ENCODE results near the gene SLC38A5.

SLC38A5 gene

DNA sequence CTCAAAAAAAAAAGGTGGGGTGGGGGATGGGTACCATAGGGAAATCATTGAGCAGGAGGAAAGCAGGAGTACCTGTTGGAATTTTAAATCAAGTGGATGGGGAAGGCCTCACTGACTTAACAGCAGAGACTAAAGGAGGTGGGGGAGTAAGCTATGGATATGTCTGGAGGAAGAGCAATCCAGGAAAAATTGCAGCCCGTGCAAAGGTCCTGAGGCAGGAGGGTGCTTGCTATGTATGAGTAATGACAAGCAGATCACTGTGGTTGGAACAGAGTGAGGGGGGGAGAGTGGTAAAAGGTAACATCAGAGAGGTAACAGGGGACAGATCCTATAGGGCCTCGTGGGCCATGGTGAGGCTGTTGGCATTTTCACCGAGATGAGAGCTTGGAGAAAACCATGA, 10.1 kb upstream of the SLC38A5 start:
- H3K27ac Mint-ChIP-seq = no peak overlapping the region
- H3K9me3 Mint-ChIP-seq = peaks cover 57% of the 10 kb centered on the region
- H3K4me3 Mint-ChIP-seq = no peak overlapping the region
- peaks cover 21% of the 10 kb centered on the region for H3K4me1 Mint-ChIP-seq
- DNase-seq = no peak
- H3K27me3 Mint-ChIP-seq (ENCODE audit: low read depth, poor library complexity) = peaks cover 5% of the 10 kb centered on the region
- TF ChIP-seq, protein P1, sequence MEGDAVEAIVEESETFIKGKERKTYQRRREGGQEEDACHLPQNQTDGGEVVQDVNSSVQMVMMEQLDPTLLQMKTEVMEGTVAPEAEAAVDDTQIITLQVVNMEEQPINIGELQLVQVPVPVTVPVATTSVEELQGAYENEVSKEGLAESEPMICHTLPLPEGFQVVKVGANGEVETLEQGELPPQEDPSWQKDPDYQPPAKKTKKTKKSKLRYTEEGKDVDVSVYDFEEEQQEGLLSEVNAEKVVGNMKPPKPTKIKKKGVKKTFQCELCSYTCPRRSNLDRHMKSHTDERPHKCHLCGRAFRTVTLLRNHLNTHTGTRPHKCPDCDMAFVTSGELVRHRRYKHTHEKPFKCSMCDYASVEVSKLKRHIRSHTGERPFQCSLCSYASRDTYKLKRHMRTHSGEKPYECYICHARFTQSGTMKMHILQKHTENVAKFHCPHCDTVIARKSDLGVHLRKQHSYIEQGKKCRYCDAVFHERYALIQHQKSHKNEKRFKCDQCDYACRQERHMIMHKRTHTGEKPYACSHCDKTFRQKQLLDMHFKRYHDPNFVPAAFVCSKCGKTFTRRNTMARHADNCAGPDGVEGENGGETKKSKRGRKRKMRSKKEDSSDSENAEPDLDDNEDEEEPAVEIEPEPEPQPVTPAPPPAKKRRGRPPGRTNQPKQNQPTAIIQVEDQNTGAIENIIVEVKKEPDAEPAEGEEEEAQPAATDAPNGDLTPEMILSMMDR (IDR thresholded peaks at IDR 0.05) = no peak
- H3K36me3 Mint-ChIP-seq (ENCODE audit: low read depth) = peaks cover 4% of the 10 kb centered on the region

DNA sequence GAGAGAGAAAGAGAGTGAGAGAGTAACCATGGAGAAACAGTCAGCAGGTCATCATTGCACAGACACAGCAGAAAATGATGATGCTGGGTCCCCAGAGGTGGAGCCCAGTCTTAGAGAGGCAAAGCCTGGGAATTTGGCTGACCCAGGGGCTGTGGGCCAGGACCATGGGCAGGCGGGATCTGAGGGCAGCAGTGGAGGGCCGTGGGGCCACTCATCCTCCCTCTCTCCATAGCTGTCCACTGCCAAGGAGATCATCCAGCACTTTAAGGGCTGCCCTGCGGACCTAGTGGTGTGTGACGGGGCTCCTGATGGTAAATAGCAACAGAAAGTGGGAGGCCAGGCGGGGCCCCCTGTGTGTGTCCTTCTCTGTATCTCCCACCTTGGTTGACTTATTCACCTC, 8.7 kb upstream of the SLC38A5 start:
- no peak overlapping the region for H3K4me3 Mint-ChIP-seq

DNA sequence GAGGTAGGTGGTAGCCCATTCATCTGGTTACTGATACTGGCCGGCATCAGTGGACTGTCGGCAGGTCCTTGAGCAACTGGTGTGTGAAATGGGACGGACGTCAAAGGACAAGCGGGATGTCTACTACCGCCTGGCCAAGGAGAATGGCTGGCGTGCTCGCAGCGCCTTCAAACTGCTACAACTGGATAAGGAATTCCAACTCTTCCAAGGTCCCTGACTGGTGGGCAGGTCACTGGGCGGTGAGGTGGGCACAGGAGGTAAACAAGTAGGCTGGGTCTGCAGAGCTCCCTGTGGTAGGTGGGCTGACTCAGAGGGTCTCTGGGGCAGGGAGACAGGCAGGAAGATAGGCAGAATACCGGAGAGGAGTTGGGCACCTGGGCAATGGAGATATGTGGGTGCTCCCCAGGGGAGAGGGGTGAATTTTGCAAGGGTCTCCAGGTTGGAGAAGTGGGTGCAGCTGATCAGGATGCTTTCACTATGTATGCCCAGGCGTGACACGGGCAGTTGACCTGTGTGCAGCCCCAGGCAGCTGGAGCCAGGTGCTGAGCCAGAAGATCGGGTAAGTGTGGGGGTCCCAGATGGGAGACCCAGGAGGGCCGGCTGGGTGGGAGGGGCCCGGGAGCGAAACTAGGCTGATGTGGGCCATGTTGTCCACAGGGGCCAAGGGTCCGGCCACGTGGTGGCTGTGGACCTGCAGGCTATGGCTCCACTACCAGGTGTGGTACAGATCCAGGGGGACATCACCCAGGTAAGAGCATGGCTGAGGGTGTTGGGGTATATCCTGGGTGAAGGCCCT, 8.1 kb upstream of the SLC38A5 start:
- Mint-ChIP-seq H3K4me1 (peaks cover 32% of the 10 kb centered on the region), H3K27ac (no peak overlapping the region), H3K36me3 (ENCODE audit: low read depth) (peaks cover 4% of the 10 kb centered on the region), H3K27me3 (ENCODE audit: low read depth, poor library complexity) (peaks cover 5% of the 10 kb centered on the region), H3K9me3 (peaks cover 55% of the 10 kb centered on the region), H3K4me3 (no peak overlapping the region)
- TF ChIP-seq, protein P1 (IDR thresholded peaks at IDR 0.05) = no peak
- no peak for DNase-seq

More for the DNA sequence above, 8.7 kb upstream of the SLC38A5 start:
- Mint-ChIP-seq H3K27ac (no peak overlapping the region), H3K4me1 (peaks cover 28% of the 10 kb centered on the region), H3K36me3 (ENCODE audit: low read depth) (peaks cover 4% of the 10 kb centered on the region), H3K9me3 (peaks cover 60% of the 10 kb centered on the region), H3K27me3 (ENCODE audit: low read depth, poor library complexity) (peaks cover 5% of the 10 kb centered on the region)
- no peak for DNase-seq
- TF ChIP-seq, protein P1 (IDR thresholded peaks at IDR 0.05) = no peak

DNA sequence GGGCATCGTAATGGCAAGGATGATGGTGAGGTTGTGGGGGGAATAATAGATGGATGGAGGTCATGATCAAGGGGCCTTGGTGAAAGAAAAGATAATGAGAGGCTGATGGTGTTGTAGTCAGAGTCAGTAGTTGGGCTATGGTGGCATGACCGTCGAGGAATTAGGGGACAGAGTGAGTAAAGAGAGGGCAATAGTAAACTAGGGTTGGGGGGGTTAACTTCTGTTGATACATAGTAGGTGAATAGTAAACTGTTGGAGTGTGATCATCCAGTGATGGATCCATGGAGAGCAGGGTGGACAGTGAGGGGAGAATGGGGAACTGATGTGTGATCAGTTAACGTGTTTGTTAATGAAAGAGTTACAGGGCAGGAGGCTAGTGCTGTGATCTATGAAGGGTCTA, 6.9 kb upstream of the SLC38A5 start:
- DNase-seq = no peak
- Mint-ChIP-seq H3K9me3 (peaks cover 53% of the 10 kb centered on the region), H3K4me1 (peaks cover 40% of the 10 kb centered on the region), H3K27me3 (ENCODE audit: low read depth, poor library complexity) (peaks cover 8% of the 10 kb centered on the region), H3K36me3 (ENCODE audit: low read depth) (peaks cover 4% of the 10 kb centered on the region), H3K27ac (no peak overlapping the region), H3K4me3 (peak overlapping the region; percentile 88)
- TF ChIP-seq, protein P1 (IDR thresholded peaks at IDR 0.05) = no peak

DNA sequence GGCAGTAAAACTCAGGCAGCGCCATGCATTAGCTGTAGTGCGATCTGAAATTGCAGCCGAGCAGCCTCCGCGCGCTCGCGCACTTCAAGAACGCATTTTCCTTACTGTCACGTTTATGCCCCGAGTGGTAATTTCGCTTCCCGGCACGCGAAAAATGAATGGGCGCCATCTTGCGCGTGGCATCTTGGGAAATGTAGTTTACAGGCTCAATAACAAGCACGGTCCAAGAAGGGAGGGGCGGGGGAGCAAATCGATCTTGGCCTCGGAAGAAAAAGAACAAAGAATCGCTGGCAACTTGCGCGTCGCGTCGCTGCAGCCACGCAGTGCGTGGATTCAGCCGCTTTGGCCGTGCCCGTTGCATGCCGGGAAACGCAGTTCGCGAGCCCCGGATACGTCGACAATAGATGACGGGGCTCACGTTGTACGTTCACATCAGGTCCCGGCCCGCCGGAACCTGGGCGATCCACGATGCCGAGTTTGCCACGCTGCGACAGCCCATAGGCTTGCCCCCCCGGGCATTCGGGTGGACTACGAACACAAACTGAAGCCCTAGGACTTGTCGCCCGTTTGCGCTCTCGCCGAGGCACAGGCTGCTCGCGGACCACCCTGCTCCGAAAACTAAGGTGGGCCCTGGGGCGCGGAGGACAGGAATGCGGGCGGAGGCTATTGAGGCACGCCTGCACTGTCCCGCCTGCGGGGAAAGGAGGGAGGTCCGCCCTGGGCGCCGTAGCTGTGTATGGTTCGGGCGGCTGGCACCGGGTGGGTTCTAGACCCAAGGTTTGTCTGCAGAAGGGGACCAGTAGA, 5.9 kb upstream of the SLC38A5 start, which contains the start of gene FTSJ1:
FTSJ1 (plus strand) TSS at position 426 of the 804 bp plus-strand sequence. CDS start 1,849 bp downstream, outside the sequence.
- DNase-seq = peak; percentile 61
- Mint-ChIP-seq H3K4me1 (peaks cover 40% of the 10 kb centered on the region), H3K9me3 (peaks cover 54% of the 10 kb centered on the region), H3K27me3 (ENCODE audit: low read depth, poor library complexity) (peaks cover 8% of the 10 kb centered on the region), H3K27ac (peak within 1 kb of the TSS; percentile 92), H3K36me3 (ENCODE audit: low read depth) (peaks cover 4% of the 10 kb centered on the region), H3K4me3 (peak within 1 kb of the TSS; percentile 88)
- TF ChIP-seq, protein P1 (IDR thresholded peaks at IDR 0.05) = no peak

Data from nephron progenitor cell (in vitro differentiated cells).